Activated naive CD4-positive, alpha-beta T cell treated with anti-CD3 and anti-CD28 coated beads, Interleukin-2, amount 10 ng/mL, durations not matched to agents 7 days and 5 days (primary cell): ENCODE results near the gene ITSN1.
A peak's percentile ranks its signal among the peaks of the same experiment; 100 is the strongest.
"Not testable (repeated sequence)": the region's sequence is repeated elsewhere in the genome, so short reads cannot be mapped to it uniquely, and the experiment has no call there.

Source experiments
- CTCF ChIA-PET: fragments of 350-600 bp; sonication (Branson Sonifier 250); formaldehyde crosslinking; loops from one replicate; lab custom pipeline; 2021; ENCODE audit warnings: antibody characterized with exemption; lab: Charles Lee
- DNase-seq: peaks from one replicate; pipeline ENCODE4 v3.0.0-alpha.2; 2020
- H3K27ac Mint-ChIP-seq: one replicate; pipeline ENCODE4 v1.8.0; 2021; ENCODE audit warnings: mild to moderate bottlenecking, moderate library complexity, mixed read lengths
- H3K27me3 Mint-ChIP-seq: one replicate; pipeline ENCODE4 v1.8.0; 2021; ENCODE audit warnings: mild to moderate bottlenecking, mixed read lengths
- H3K36me3 Mint-ChIP-seq: one replicate; pipeline ENCODE4 v1.8.0; 2021; ENCODE audit warnings: mixed read lengths
- H3K4me1 Mint-ChIP-seq: one replicate; pipeline ENCODE4 v1.8.0; 2021; ENCODE audit warnings: mixed read lengths
- H3K4me3 Mint-ChIP-seq: one replicate; pipeline ENCODE4 v1.8.0; 2021; ENCODE audit warnings: mild to moderate bottlenecking, moderate library complexity, mixed read lengths
- H3K9me3 Mint-ChIP-seq: one replicate; pipeline ENCODE4 v1.8.0; 2021; ENCODE audit warnings: mixed read lengths

The ITSN1 gene

DNA sequence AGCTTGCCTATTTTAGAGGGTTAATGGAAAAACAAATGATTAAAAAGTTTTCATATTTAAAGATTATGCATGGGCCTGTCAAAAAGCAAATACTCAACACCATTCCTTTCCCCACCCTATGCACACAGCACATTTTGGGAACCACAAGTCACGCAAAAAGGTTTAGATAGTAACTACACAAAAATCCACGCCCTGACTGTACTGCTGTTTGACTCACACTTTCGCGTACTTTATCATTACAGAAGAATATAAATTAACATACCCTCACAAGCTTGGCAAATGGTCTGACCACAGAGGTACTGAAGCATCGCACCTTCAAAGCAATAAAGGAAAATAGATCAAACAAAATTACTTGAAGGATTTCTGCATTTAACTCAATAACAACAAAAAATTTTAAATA, 271.9 kb downstream of the ITSN1 start:
- Mint-ChIP-seq H3K4me3 (peak overlapping the region; percentile 95), H3K27me3 (no peaks in the 10 kb centered on the region), H3K36me3 (peaks cover 32% of the 10 kb centered on the region), H3K27ac (no peak overlapping the region), H3K9me3 (no peaks in the 10 kb centered on the region), H3K4me1 (peaks cover 37% of the 10 kb centered on the region)
- CTCF ChIA-PET = interaction anchor here (1.1 kb wide), 1 partner anchor 434 kb away, joined by 4 read pairs; no protein-coding TSS in a partner anchor
- DNase-seq = no peak

DNA sequence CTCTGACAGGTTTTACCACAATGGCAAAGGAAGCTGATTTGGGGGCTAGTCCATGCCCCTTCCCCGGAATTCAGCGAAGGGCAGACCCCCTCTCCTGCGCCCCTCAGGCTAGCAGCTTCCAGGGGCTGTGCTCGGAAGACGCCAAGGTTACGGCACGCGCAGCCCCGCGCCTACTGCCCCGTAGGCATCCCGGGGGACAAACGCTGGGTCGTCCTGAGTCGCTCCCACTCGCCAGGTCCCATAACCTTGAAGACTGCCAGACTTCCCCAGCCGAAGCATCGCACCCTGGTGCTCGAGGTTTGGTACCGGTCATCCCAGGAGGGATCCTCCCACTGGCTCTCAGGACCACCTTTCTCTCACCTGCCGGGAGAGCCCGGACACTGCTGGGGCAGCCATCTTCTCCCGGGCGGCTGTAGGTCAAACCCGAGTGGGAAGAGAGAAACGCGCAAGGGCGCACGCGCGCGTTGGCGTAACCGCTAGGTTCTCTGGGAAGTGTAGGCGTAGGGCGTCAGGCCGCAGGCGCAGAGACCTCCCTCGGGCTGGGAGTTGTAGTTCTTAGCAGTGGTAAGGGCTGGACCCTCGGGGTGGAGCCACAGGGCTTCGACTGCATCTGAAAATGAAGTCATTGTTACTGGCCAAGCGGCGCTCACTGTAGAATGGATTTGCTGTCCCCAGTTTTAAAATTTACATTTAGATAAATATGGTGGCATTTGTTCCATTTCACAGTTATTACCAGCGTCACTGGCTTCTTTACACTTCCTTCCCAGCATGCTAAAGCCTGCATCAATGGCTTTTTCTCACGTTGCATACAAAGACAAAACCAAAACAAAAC, 273.3 kb downstream of the ITSN1 start, which contains the start of gene ATP5PO:
Gene ATP5PO, minus strand, starts transcription at position 437 of the 832 bp plus-strand sequence. Its CDS starts 41 bp downstream, at position 396.
- DNase-seq = peak; percentile 98
- Mint-ChIP-seq H3K36me3 (peaks cover 23% of the 10 kb centered on the region), H3K4me1 (peaks cover 33% of the 10 kb centered on the region), H3K27me3 (no peaks in the 10 kb centered on the region), H3K9me3 (no peaks in the 10 kb centered on the region), H3K4me3 (peak within 1 kb of the TSS; percentile 95), H3K27ac (peak within 1 kb of the TSS; percentile 93)
- CTCF ChIA-PET = interaction anchor here (1.1 kb wide), 1 partner anchor 282 kb away, joined by 3 read pairs; no protein-coding TSS in a partner anchor

DNA sequence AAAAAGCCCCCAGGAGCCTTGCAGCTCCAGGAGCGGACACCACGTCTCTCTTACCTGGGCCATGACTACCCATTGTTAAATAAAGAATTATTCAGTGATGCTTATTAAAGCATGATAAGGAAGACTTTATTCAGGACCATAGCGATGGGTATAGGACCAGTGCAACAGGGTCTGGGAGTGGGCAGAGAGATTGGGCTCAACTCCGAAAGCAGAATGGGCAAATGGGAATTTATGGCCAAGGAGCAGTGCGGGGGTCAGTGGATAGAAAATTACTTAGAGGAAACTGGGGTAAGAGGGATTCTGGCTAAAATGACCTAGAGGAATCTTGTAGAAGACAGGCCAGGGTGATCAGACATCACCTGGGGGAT, 273.9 kb downstream of the ITSN1 start:
- CTCF ChIA-PET = interaction anchor here (1.1 kb wide), 1 partner anchor 281 kb away, joined by 3 read pairs; no protein-coding TSS in a partner anchor
- no peak for DNase-seq
- Mint-ChIP-seq H3K27ac (peak overlapping the region; percentile 93), H3K36me3 (peaks cover 18% of the 10 kb centered on the region), H3K9me3 (no peaks in the 10 kb centered on the region), H3K4me1 (peaks cover 33% of the 10 kb centered on the region), H3K27me3 (no peaks in the 10 kb centered on the region), H3K4me3 (peak overlapping the region; percentile 95)

DNA sequence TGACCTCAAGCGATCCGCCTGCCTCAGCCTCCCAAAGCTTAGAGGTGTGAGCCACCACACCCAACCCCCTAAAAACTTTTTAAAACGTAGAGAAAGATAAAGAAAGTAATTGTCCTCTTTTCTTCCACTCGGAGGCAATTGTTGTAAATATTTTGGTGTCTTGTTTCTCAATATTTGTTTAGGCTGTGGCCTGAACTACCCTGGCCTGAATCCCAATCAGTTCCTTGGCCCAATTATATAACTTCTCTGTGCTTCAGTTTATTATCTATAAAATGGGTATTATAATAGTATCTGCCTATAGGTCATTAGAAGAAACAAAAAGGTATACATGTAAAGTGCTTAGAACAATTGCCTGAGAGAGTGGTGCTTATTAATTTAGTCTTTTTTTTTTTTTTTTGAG, 275.1 kb downstream of the ITSN1 start:
- peaks cover 4% of the 10 kb centered on the region for H3K27me3 Mint-ChIP-seq
- H3K36me3 Mint-ChIP-seq = peaks cover 15% of the 10 kb centered on the region
- DNase-seq = no peak
- H3K4me3 Mint-ChIP-seq = no peak overlapping the region
- H3K27ac Mint-ChIP-seq = no peak overlapping the region
- CTCF ChIA-PET = no interaction called here
- H3K9me3 Mint-ChIP-seq = no peaks in the 10 kb centered on the region
- H3K4me1 Mint-ChIP-seq = peaks cover 33% of the 10 kb centered on the region

DNA sequence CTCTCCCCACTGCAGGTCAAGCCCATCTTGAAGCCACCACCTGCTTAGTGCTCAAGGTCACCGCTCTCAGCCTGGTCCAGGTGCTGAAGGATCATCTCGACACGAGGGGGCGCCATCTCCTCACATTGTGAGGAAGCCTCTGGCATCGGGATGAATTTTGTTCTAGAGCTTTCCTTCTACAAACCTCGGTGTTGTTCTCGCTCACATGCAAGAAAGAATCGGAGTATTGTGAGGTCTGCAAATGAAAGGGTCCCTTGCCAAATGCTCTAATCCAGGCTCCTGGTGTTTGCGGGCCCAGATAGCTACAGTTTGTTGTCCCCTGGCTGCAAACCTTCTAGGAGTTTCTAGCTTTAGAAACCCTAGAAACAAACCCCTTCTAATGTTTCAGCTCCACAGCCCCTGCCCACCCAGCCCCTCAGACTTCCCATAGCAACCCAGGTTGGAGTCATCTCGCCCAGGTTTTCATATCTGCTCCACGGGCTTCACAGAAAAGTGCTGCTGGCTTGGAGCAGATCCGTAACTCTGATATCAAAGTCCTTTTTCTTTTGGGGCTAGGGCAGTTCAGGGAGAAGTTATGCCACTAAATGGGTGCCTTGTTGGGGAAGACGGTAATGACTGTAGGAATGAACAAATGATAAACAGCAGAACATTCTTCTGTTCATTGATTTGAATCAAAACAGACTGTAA, 281.9 kb downstream of the ITSN1 start:
- H3K9me3 Mint-ChIP-seq = peaks cover 5% of the 10 kb centered on the region
- CTCF ChIA-PET = interaction anchor here (0.6 to 5.9 kb wide), 68 partner anchors 8 to 679 kb away, joined by 3 to 153 read pairs (median 4); partner anchors contain the start of genes MRPS6 and SLC5A3
- H3K27ac Mint-ChIP-seq = peak overlapping the region; percentile 4
- peaks cover 13% of the 10 kb centered on the region for H3K4me1 Mint-ChIP-seq
- H3K36me3 Mint-ChIP-seq = peaks cover 3% of the 10 kb centered on the region
- no peak overlapping the region for H3K4me3 Mint-ChIP-seq
- H3K27me3 Mint-ChIP-seq = peaks cover 10% of the 10 kb centered on the region
- DNase-seq = peak; percentile 93

DNA sequence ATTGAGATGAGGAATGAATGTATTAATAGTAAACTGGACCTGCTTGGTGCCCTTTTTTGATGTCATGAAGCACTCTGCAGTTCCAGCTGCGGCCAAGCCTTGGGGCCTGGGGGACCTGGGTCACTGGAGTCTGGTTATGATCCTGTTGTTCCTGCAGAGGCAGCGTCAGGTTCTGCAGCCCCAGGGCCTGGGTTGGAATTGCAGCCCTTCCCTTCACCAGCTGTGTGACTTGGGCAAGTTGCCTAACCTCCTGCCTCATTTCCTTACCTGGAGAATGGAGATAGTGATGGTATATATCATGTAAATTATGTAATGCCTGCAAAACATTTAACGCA, 282.4 kb downstream of the ITSN1 start:
- Mint-ChIP-seq H3K27ac (no peak overlapping the region), H3K4me1 (peaks cover 13% of the 10 kb centered on the region), H3K27me3 (peaks cover 10% of the 10 kb centered on the region), H3K9me3 (peaks cover 5% of the 10 kb centered on the region), H3K4me3 (no peak overlapping the region), H3K36me3 (peaks cover 3% of the 10 kb centered on the region)
- no peak for DNase-seq
- CTCF ChIA-PET = interaction anchor here (0.6 to 5.9 kb wide), 54 partner anchors 8 to 443 kb away, joined by 3 to 153 read pairs (median 5); partner anchors contain the start of genes MRPS6 and SLC5A3

DNA sequence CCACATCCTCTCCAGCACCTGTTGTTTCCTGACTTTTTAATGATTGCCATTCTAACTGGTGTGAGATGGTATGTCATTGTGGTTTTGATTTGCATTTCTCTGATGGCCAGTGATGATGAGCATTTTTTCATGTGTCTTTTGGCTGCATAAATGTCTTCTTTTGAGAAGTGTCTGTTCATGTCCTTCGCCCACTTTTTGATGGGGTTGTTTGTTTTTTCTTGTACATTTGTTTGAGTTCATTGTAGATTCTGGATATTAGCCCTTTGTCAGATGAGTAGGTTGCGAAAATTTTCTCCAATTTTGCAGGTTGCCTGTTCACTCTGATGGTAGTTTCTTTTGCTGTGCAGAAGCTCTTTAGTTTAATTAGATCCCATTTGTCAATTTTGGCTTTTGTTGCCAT, 283.9 kb downstream of the ITSN1 start:
- H3K4me3 Mint-ChIP-seq, DNase-seq, H3K9me3 Mint-ChIP-seq, H3K27ac Mint-ChIP-seq, H3K36me3 Mint-ChIP-seq, CTCF ChIA-PET: not testable (repeated sequence)
- H3K27me3 Mint-ChIP-seq = peaks cover 10% of the 10 kb centered on the region
- peaks cover 20% of the 10 kb centered on the region for H3K4me1 Mint-ChIP-seq

DNA sequence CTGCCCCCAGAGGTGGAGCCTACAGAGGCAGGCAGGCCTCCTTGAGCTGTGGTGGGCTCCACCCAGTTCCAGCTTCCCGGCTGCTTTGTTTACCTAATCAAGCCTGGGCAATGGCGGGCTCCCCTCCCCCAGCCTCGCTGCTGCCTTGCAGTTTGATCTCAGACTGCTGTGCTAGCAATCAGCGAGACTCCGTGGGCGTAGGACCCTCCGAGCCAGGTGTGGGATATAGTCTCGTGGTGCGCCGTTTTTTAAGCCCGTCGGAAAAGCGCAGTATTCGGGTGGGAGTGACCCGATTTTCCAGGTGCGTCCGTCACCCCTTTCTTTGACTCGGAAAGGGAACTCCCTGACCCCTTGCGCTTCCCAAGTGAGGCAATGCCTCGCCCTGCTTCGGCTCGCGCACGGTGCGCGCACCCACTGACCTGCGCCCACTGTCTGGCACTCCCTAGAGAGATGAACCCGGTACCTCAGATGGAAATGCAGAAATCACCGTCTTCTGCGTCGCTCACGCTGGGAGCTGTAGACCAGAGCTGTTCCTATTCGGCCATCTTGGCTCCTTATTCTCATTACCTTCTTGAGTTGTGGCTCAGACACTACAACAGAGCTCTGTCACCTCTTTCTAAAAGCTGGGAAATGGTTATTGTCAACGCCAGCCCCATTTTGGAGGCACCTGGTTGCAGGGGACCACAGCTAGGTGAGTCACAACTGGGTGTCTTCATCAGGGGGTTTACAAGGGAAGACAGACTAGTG, 288.9 kb downstream of the ITSN1 start:
- Mint-ChIP-seq H3K4me1 (peaks cover 52% of the 10 kb centered on the region), H3K27ac (peak overlapping the region; percentile 99), H3K4me3 (peak overlapping the region; percentile 91), H3K36me3 (peaks cover 32% of the 10 kb centered on the region)
- not testable (repeated sequence) for H3K27me3 Mint-ChIP-seq, H3K9me3 Mint-ChIP-seq
- CTCF ChIA-PET = interaction anchor here (1.2 kb wide), 1 partner anchor 23 kb away, joined by 3 read pairs; no protein-coding TSS in a partner anchor
- DNase-seq = peak; percentile 67

DNA sequence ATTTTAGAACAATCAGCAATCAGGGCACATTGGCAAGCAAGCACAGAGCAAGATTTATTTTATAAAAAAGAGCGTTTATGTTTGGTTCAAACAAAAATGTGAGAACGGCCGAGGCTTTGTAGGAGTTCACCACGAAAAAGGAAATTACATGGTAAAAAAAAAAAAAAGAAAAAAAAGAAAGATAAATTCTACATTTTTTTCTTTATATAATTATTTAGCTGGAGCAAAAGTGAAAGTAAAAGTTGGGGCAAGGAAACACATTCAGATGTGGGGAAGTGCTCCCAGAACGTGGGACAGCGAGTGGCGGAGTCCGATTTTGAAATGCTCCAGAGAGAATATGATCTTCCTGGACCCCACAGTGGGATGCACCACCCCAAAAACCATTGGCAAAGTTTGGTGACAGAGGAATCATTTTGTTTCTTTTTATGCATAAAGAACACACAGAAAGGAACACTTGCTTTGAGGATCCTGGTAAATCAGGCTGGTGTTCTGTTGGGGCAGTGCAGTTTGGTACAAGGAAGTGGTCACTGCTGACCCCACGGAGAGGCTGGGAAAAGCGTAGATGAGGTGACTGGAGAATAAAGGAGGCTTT, 289.6 kb downstream of the ITSN1 start:
- Mint-ChIP-seq H3K36me3 (peaks cover 35% of the 10 kb centered on the region), H3K4me1 (peaks cover 58% of the 10 kb centered on the region), H3K27me3 (no peaks in the 10 kb centered on the region), H3K27ac (peak overlapping the region; percentile 99), H3K9me3 (peaks cover 3% of the 10 kb centered on the region), H3K4me3 (peak overlapping the region; percentile 91)
- CTCF ChIA-PET = interaction anchor here (1.2 to 1.7 kb wide), 3 partner anchors 8 to 22 kb away, joined by 3 to 4 read pairs (median 4); no protein-coding TSS in a partner anchor
- DNase-seq = peak; percentile 46

DNA sequence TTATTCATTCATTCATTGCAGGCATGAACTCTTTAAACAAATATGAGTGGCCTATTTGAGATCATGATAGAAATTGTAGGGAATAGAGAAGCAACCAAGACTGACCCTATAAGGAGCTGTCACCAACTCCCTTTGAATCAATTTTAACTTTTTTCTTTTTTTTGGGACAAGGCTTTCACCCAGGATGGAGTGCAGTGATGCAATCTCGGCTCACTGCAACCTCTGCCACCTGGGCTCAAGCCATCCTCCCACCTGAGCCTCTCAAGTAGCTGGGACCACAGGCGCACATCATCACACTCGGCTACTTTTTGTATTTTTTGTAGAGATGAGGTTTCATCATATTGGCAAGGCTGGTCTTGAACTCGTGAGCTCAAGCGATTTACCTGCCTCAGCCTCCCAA, 290.4 kb downstream of the ITSN1 start:
- CTCF ChIA-PET = interaction anchor here (0.9 to 1.7 kb wide), 4 partner anchors 8 to 27 kb away, joined by 3 to 5 read pairs (median 4); no protein-coding TSS in a partner anchor
- peak overlapping the region; percentile 99 for H3K27ac Mint-ChIP-seq
- H3K4me3 Mint-ChIP-seq = peak overlapping the region; percentile 91
- peaks cover 3% of the 10 kb centered on the region for H3K9me3 Mint-ChIP-seq
- DNase-seq = no peak
- H3K36me3 Mint-ChIP-seq = peaks cover 38% of the 10 kb centered on the region
- H3K4me1 Mint-ChIP-seq = peaks cover 67% of the 10 kb centered on the region
- H3K27me3 Mint-ChIP-seq = no peaks in the 10 kb centered on the region

DNA sequence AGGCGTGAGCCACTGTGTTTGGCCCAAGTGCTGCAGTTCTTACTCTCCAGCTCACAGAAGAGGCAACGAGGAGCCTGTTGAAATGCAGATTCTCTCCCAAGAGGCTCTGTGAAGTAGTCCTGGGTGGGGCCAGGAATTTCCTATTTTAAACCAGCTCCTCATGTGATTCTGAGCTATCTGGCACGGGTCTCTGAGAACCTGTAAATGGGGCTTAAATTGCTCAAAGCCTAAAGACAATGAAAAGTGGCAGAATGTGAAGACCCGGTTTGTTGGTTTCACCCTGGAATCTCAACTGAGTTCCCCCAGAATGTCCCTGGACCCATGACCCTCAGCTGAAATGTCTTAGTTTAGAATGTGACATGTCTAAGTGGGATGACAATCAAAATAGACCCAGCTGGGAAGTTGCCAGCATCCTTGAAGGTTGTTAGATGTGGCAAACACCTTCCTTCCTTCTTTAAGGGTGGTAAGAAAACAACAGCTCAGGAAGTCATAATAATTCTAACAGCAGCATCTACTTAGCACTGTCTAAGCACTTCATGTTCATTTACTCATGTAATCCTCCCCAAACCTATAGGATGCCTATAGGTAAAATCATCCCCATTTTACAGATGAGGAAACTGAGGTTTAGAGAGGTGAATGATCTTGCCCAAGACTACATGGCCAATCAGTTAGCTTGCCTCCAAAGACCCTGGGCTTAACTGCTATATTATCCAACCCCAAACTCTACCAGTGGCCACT, 294.2 kb downstream of the ITSN1 start:
- peaks cover 88% of the 10 kb centered on the region for H3K4me1 Mint-ChIP-seq
- H3K27me3 Mint-ChIP-seq = no peaks in the 10 kb centered on the region
- H3K27ac Mint-ChIP-seq = peak overlapping the region; percentile 97
- H3K4me3 Mint-ChIP-seq = peak overlapping the region; percentile 47
- H3K36me3 Mint-ChIP-seq = peaks cover 64% of the 10 kb centered on the region
- CTCF ChIA-PET = interaction anchor here (0.7 to 3.7 kb wide), 4 partner anchors 12 to 149 kb away, joined by 3 to 25 read pairs (median 6); no protein-coding TSS in a partner anchor
- no peaks in the 10 kb centered on the region for H3K9me3 Mint-ChIP-seq
- DNase-seq = peak; percentile 45

DNA sequence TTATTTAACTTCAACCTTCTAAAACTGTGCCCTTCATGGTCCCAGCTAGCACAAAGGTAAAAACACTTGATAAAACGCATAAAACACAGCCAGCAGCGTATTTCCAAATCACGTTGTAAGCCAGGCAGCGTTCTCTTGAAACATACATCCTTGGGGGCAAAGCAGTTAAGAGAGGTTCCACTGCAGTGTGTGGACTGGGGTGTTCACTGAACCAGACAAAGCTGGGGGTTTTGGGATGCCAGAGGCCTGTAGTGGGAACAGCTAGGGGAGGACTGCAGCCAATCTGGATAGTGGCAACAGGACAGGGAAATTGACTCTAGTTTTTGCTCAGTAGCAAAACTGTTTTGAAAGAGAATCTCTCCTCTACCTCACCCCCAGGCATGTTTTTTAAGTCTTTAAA, 294.8 kb downstream of the ITSN1 start:
- Mint-ChIP-seq H3K9me3 (no peaks in the 10 kb centered on the region), H3K4me3 (peak overlapping the region; percentile 47), H3K4me1 (peaks cover 83% of the 10 kb centered on the region), H3K36me3 (peaks cover 61% of the 10 kb centered on the region), H3K27me3 (no peaks in the 10 kb centered on the region), H3K27ac (peak overlapping the region; percentile 97)
- CTCF ChIA-PET = interaction anchor here (1.4 to 3.7 kb wide), 3 partner anchors 11 to 411 kb away, joined by 3 to 25 read pairs (median 8); no protein-coding TSS in a partner anchor
- no peak for DNase-seq
